GM21529 (cell line): ENCODE measurements around the gene PPM1M.

Experiments
- ATAC-seq: cut with Tn5 transposase; IDR thresholded peaks from one replicate; pipeline ENCODE4 v1.9.1; 2021; ENCODE audit not compliant: unreplicated experiment

Gene PPM1M

GRCh38 chr3:52294320-52295150 lies 49.0 kb downstream of the PPM1M start:
- no peak for ATAC-seq

- ATAC-seq = no peak
These were observed 50.2 kb downstream of the PPM1M start for GRCh38 chr3:52295671-52296208.

GRCh38 chr3:52297242-52298148 lies 51.9 kb downstream of the PPM1M start:
- no peak for ATAC-seq

- ATAC-seq = no peak
These were observed 52.9 kb downstream of the PPM1M start for GRCh38 chr3:52298149-52299098.

GRCh38 chr3:52299247-52299878 lies 53.8 kb downstream of the PPM1M start:
- ATAC-seq = no peak
